ENCODE data around the gene EVA1C. TPM values are rescaled to one million over a fixed set of nuclear protein-coding genes. Genes with fewer than 3 reads are reported as not detected.
A peak's percentile ranks its signal among the peaks of the same experiment; 100 is the strongest.

EVA1C gene
- total RNA-seq, 1 donor from 2014 or later, result 0.38 TPM

- Mint-ChIP-seq H3K27me3 (peaks cover 40% of the 10 kb centered on the region), H3K9me3 (no peaks in the 10 kb centered on the region), H3K27ac (no peak overlapping the region), H3K4me1 (peaks cover 18% of the 10 kb centered on the region), H3K4me3 (peak overlapping the region; percentile 82), H3K36me3 (ENCODE audit: low read depth) (no peaks in the 10 kb centered on the region)
- DNase-seq (peak; percentile 15), ATAC-seq (ENCODE audit: low read depth) (peak; percentile 45)
- TF ChIP-seq CTCF (IDR thresholded peaks at IDR 0.05), result no peak
- ChIA-PET CTCF (no interaction called here), POLR2A (no interaction called here)
- intact Hi-C loops (cut with micrococcal nuclease), result no loop called here
Measured at GRCh38 chr21:32411350-32412161, 950 bp upstream of the EVA1C start.

- Mint-ChIP-seq H3K4me3 (peak overlapping the region; percentile 63), H3K27me3 (peaks cover 47% of the 10 kb centered on the region), H3K27ac (no peak overlapping the region), H3K36me3 (ENCODE audit: low read depth) (no peaks in the 10 kb centered on the region), H3K9me3 (no peaks in the 10 kb centered on the region), H3K4me1 (peaks cover 18% of the 10 kb centered on the region)
- intact Hi-C loops (cut with micrococcal nuclease), result no loop called here
- DNase-seq (no peak), ATAC-seq (ENCODE audit: low read depth) (no peak)
- ChIA-PET POLR2A (no interaction called here), CTCF (no interaction called here)
- TF ChIP-seq CTCF (IDR thresholded peaks at IDR 0.05), result no peak
Measured at GRCh38 chr21:32413015-32413504, 554 bp downstream of the EVA1C start.

GRCh38 chr21:32413697-32414578 is 1.4 kb downstream of the EVA1C start:
- no peak for TF ChIP-seq CTCF (IDR thresholded peaks at IDR 0.05)
- H3K9me3 Mint-ChIP-seq, result no peaks in the 10 kb centered on the region
- intact Hi-C loops (cut with micrococcal nuclease), result no loop called here
- H3K36me3 Mint-ChIP-seq (ENCODE audit: low read depth), result no peaks in the 10 kb centered on the region
- ATAC-seq (ENCODE audit: low read depth) (no peak), DNase-seq (no peak)
- ChIA-PET CTCF (no interaction called here), POLR2A (no interaction called here)
- peaks cover 49% of the 10 kb centered on the region for H3K27me3 Mint-ChIP-seq
- H3K4me1 Mint-ChIP-seq, result peaks cover 18% of the 10 kb centered on the region
- H3K4me3 Mint-ChIP-seq, result peak overlapping the region; percentile 8
- no peak overlapping the region for H3K27ac Mint-ChIP-seq

GRCh38 chr21:32414579-32415358 is 2.3 kb downstream of the EVA1C start:
- no peak for ATAC-seq (ENCODE audit: low read depth)
- intact Hi-C loops (cut with micrococcal nuclease), result no loop called here
- CTCF ChIA-PET, result no interaction called here
- TF ChIP-seq CTCF (IDR thresholded peaks at IDR 0.05), result no peak
- POLR2A ChIA-PET, result no interaction called here
- Mint-ChIP-seq H3K9me3 (no peaks in the 10 kb centered on the region), H3K4me1 (peaks cover 18% of the 10 kb centered on the region), H3K4me3 (no peak overlapping the region), H3K36me3 (ENCODE audit: low read depth) (no peaks in the 10 kb centered on the region), H3K27ac (no peak overlapping the region), H3K27me3 (peaks cover 49% of the 10 kb centered on the region)
- no peak for DNase-seq
